PC-3 (cell line): ENCODE measurements around the gene CEP120. TPM values are rescaled to one million over a fixed set of nuclear protein-coding genes. Genes with fewer than 3 reads are reported as not detected.
A peak's percentile ranks its signal among the peaks of the same experiment; 100 is the strongest.
"Not testable (repeated sequence)": the region's sequence is repeated elsewhere in the genome, so short reads cannot be mapped to it uniquely, and the experiment has no call there.

Experiments used
- ATAC-seq: fragments of 200-7000 bp; cut with Tn5 transposase; 2 replicates; pipeline ENCODE4 v1.9.1; 2020; ENCODE audit warnings: mild to moderate bottlenecking, moderate library complexity
- BruUV-seq: library from RNA; stranded (reverse); fragments of 400-500 nt; replicated peaks from 2 replicates; lab custom pipeline; 2021; lab: Mats Ljungman, UMichigan
- CTCF ChIA-PET: fragments of 300-600 bp; sonication (Branson Sonifier 250); formaldehyde crosslinking; loops from one replicate; lab custom pipeline; 2022; ENCODE audit warnings: antibody characterized with exemption; lab: Charles Lee
- POLR2A ChIA-PET: fragments of 300-600 bp; sonication (Branson Sonifier 250); formaldehyde crosslinking; loops from one replicate; lab custom pipeline; 2022; ENCODE audit warnings: antibody characterized with exemption; ENCODE audit not compliant: unreplicated experiment; lab: Charles Lee
- DNase-seq: peaks from one replicate; pipeline ENCODE4 v3.0.0-alpha.2; 2015
- H2AFZ ChIP-seq: fragments of 300-600 bp; sonication (generic); 2 replicates; pipeline ENCODE4 v1.6.0; 2016; ENCODE audit warnings: antibody characterized with exemption, low read length
- H3F3A ChIP-seq: fragments of 300-600 bp; sonication (generic); one replicate; pipeline ENCODE4 v1.6.0; 2017; ENCODE audit warnings: antibody characterized with exemption, low read length, control low read depth, mild to moderate bottlenecking; ENCODE audit not compliant: unreplicated experiment
- H3K27ac ChIP-seq: fragments of 300-600 bp; sonication (generic); 2 replicates; pipeline ENCODE4 v1.5.1; 2016; ENCODE audit warnings: mild to moderate bottlenecking, low read length
- H3K27me3 ChIP-seq: fragments of 300-600 bp; sonication (generic); 2 replicates; pipeline ENCODE4 v1.6.1; 2016; ENCODE audit warnings: low read length, mixed read lengths
- H3K36me3 ChIP-seq: fragments of 300-600 bp; sonication (generic); 2 replicates; pipeline ENCODE4 v1.6.1; 2016; ENCODE audit warnings: low read depth, mixed run types, low read length, mixed read lengths
- H3K4me1 ChIP-seq: fragments of 300-600 bp; sonication (generic); 2 replicates; pipeline ENCODE4 v1.5.1; 2016; ENCODE audit warnings: low read length; ENCODE audit not compliant: insufficient read depth
- H3K4me2 ChIP-seq: fragments of 300-600 bp; sonication (generic); 2 replicates; pipeline ENCODE4 v1.6.0; 2016; ENCODE audit warnings: low read length
- H3K4me3 ChIP-seq: fragments of 300-600 bp; sonication (generic); 2 replicates; pipeline ENCODE4 v1.5.1; 2016; ENCODE audit warnings: mild to moderate bottlenecking, low read length, mixed read lengths
- H3K79me2 ChIP-seq: fragments of 300-600 bp; sonication (generic); 2 replicates; pipeline ENCODE4 v1.6.1; 2017; ENCODE audit warnings: low read length, mixed read lengths
- H3K9ac ChIP-seq: fragments of 300-600 bp; sonication (generic); 2 replicates; pipeline ENCODE4 v1.6.0; 2016; ENCODE audit warnings: mild to moderate bottlenecking, low read length
- H3K9me2 ChIP-seq: fragments of 300-600 bp; sonication (generic); replicated peaks from 2 replicates; pipeline ENCODE4 v1.6.1; 2016; ENCODE audit warnings: mixed run types, low read length, mixed read lengths
- H3K9me3 ChIP-seq: fragments of 300-600 bp; sonication (generic); 2 replicates; pipeline ENCODE4 v1.6.1; 2016; ENCODE audit warnings: low read length, mixed read lengths
- H4K20me1 ChIP-seq: fragments of 300-600 bp; sonication (generic); 2 replicates; pipeline ENCODE4 v1.6.1; 2016; ENCODE audit warnings: low read length, mixed read lengths
- CTCF ChIP-seq: fragments of 300-600 bp; sonication (generic); conservative IDR thresholded peaks from 2 replicates; pipeline ENCODE4 v1.5.1; 2017; ENCODE audit warnings: antibody characterized with exemption, low read depth, mild to moderate bottlenecking, low read length
- EZH2 ChIP-seq: fragments of 300-600 bp; sonication (generic); IDR thresholded peaks from one replicate; pipeline ENCODE4 v1.6.1; 2017; ENCODE audit warnings: antibody characterized with exemption, mild to moderate bottlenecking, low read length; ENCODE audit not compliant: unreplicated experiment
- EZH2phosphoT487 ChIP-seq: fragments of 300-600 bp; sonication (generic); IDR thresholded peaks from 2 replicates; pipeline ENCODE4 v1.6.1; 2018; ENCODE audit warnings: mild to moderate bottlenecking, antibody characterized with exemption, low read length, borderline replicate concordance
- intact Hi-C: fragments of 100-400 bp; cut with micrococcal nuclease; formaldehyde crosslinking; loops from 2 replicates; pipeline ENCODE4 v1.9.0; 2023
- total RNA-seq: library from RNA; depleted of rRNA; stranded (reverse); fragments of >200 nt; gene quantifications from 2 replicates; pipeline ENCODE4 v1.2.3, GENCODE V29; 2014

The CEP120 gene
- total RNA-seq, 1 experiment from 2014 or later: 11.5 TPM

GRCh38 chr5:123344816-123345426, 78.3 kb downstream of the CEP120 start:
- intact Hi-C loops: loop anchor here (2.0 to 10.0 kb wide), 2 partner anchors 640 to 828 kb away; no protein-coding TSS in a partner anchor
- CTCF ChIA-PET: no interaction called here
- DNase-seq (peak; percentile 34), ATAC-seq (peak; percentile 46)
- Histone ChIP-seq H3K9ac (no peak overlapping the region), H3K27me3 (no peaks in the 10 kb centered on the region), H4K20me1 (no peaks in the 10 kb centered on the region), H3K4me3 (no peak overlapping the region), H3K9me2 (no peaks in the 10 kb centered on the region), H3K36me3 (0 out of 2 replicates have a peak, but pooled peaks cover 2% of the 10 kb centered on the region), H3K9me3 (no peaks in the 10 kb centered on the region), H3K4me2 (no peak overlapping the region), H3K27ac (no peak overlapping the region), H3K4me1 (no peaks in the 10 kb centered on the region), H3K79me2 (no peaks in the 10 kb centered on the region), H2AFZ (no peak overlapping the region), H3F3A (no peaks in the 10 kb centered on the region)
- no TSS peak for BruUV-seq
- no peak for TF ChIP-seq EZH2
- TF ChIP-seq CTCF: peak; percentile 76
- no peak for TF ChIP-seq EZH2phosphoT487
- POLR2A ChIA-PET: no interaction called here

- Histone ChIP-seq H3K4me3 (no peak overlapping the region), H3K79me2 (no peaks in the 10 kb centered on the region), H4K20me1 (no peaks in the 10 kb centered on the region), H3F3A (no peaks in the 10 kb centered on the region), H3K27ac (no peak overlapping the region), H3K4me2 (no peak overlapping the region), H3K4me1 (no peaks in the 10 kb centered on the region), H3K36me3 (no peaks in the 10 kb centered on the region), H3K27me3 (no peaks in the 10 kb centered on the region), H3K9ac (no peak overlapping the region), H2AFZ (no peak overlapping the region), H3K9me3 (no peaks in the 10 kb centered on the region), H3K9me2 (no peaks in the 10 kb centered on the region)
- TF ChIP-seq CTCF (no peak), EZH2 (no peak), EZH2phosphoT487 (no peak)
- DNase-seq: no peak
- CTCF ChIA-PET: no interaction called here
- BruUV-seq: no TSS peak
- POLR2A ChIA-PET: no interaction called here
- ATAC-seq: no peak
- intact Hi-C loops: loop anchor here (10.0 kb wide), 1 partner anchor 636 kb away; no protein-coding TSS in a partner anchor
Measured at GRCh38 chr5:123340928-123341327, 82.3 kb downstream of the CEP120 start.

- DNase-seq, BruUV-seq, H4K20me1 ChIP-seq, CTCF ChIA-PET, H3K27ac ChIP-seq, H3K9me2 ChIP-seq, intact Hi-C loops, H2AFZ ChIP-seq, H3K4me1 ChIP-seq, H3K4me3 ChIP-seq, H3K9me3 ChIP-seq, H3K27me3 ChIP-seq, H3K36me3 ChIP-seq, POLR2A ChIA-PET, H3K9ac ChIP-seq, H3K79me2 ChIP-seq, H3K4me2 ChIP-seq, ATAC-seq, H3F3A ChIP-seq: not testable (repeated sequence)
Measured at GRCh38 chr5:123308377-123308776, 114.8 kb downstream of the CEP120 start.
